GM04504 (cell line): ENCODE data around the gene VPS35L.

Experiments
- DNase-seq: peaks from one replicate; pipeline ENCODE4 v3.0.0-alpha.2; 2012; ENCODE audit warnings: low read depth

VPS35L gene, protein sequence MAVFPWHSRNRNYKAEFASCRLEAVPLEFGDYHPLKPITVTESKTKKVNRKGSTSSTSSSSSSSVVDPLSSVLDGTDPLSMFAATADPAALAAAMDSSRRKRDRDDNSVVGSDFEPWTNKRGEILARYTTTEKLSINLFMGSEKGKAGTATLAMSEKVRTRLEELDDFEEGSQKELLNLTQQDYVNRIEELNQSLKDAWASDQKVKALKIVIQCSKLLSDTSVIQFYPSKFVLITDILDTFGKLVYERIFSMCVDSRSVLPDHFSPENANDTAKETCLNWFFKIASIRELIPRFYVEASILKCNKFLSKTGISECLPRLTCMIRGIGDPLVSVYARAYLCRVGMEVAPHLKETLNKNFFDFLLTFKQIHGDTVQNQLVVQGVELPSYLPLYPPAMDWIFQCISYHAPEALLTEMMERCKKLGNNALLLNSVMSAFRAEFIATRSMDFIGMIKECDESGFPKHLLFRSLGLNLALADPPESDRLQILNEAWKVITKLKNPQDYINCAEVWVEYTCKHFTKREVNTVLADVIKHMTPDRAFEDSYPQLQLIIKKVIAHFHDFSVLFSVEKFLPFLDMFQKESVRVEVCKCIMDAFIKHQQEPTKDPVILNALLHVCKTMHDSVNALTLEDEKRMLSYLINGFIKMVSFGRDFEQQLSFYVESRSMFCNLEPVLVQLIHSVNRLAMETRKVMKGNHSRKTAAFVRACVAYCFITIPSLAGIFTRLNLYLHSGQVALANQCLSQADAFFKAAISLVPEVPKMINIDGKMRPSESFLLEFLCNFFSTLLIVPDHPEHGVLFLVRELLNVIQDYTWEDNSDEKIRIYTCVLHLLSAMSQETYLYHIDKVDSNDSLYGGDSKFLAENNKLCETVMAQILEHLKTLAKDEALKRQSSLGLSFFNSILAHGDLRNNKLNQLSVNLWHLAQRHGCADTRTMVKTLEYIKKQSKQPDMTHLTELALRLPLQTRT

DNA sequence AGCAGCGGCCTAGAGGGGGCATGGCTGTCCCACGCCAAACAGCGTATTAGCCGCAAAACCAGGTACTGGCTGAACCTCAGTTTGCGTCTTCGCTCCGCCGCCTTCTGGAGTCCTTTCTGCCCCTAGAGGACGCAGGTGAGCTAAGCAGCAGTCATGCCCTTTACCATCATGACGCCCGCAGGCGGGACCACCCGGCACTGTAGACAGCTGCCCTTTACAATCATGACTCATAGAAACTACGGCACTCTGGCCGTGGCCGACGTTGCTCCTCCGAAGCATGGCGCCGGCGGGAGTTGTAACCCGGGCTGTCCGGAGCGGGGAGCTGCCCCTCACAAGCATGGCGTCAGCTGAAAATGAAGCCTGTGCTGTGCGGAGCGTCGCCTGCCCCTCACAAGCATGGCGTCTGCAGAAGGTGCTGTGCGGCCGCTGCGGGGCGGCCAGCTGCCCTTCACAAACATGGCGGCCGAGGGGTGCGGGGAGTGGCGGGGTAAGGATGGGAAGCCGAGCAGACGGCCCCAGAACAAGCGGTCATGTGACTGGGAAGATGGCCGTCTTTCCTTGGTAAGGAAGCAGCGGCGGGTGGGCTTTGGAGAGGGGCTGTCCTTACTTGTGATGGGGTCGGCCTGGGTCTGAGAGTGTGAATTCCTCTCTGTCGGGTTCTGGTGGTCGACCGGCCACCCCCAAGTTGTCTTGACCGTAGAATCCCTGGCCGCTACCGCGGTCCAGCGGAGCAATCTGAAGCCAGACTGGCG, at the start of gene VPS35L:
TSS of gene VPS35L (plus strand) at position 518 of the 752 bp plus-strand sequence. CDS start at position 545, 27 bp downstream.
- DNase-seq, result peak; percentile 97

DNA sequence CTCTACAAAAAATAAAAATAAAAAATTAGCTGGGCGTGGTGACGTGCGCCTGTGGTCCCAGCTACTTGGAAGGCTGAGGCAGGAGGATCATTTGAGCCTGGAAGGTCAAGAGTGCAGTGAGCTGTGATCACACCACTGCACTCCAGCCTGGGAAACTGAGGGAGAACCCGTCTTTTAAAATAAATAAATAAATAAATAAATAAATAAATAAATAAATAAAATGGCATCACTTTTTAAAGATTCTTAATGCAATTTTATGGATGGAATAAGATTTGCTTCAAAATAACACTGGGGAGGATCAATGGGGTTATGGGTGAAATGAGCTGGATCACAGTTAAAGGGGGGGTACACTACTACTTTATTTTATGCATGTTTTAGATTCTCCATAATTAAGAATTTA, 48.5 kb upstream of the VPS35L start:
- no peak for DNase-seq

DNA sequence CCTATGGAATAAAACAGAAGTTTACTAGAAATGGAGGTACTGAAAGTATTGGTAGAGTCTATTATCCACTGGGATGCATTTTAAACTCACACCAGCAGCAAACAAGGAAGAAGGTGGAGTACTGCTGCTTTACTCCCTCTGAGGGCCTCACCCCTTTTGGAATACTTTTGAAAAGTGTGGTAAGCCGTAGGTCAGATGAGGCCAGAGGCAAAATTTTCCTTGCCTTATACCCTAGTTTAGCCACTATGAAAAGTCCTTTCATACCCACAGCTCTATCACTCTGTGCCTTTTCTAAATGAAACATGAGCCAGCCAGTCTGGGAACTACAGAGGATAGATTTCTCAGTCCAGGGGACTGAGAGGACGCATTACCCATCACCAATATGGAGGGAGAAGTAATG, 47.6 kb upstream of the VPS35L start:
- DNase-seq, result no peak

DNA sequence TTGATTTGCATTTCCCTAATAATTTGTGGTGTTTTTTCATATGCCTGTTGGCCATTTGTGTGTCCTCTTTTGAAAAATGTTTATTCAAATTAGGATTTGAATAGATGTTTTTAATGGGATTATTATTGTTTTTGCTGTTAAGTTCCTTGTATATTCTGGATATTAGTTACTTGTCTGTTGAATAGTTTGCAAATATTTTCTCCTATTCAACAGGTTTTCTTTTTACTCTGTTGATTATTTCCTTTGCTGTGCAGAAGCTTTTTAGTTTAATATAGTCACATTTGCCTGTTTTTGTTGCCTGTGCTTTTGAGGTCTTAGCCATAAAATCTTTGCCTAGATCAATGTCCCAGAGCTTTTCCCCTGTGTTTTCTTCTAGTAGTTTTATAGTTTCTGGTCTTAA, 43.2 kb upstream of the VPS35L start:
- DNase-seq, result no peak

DNA sequence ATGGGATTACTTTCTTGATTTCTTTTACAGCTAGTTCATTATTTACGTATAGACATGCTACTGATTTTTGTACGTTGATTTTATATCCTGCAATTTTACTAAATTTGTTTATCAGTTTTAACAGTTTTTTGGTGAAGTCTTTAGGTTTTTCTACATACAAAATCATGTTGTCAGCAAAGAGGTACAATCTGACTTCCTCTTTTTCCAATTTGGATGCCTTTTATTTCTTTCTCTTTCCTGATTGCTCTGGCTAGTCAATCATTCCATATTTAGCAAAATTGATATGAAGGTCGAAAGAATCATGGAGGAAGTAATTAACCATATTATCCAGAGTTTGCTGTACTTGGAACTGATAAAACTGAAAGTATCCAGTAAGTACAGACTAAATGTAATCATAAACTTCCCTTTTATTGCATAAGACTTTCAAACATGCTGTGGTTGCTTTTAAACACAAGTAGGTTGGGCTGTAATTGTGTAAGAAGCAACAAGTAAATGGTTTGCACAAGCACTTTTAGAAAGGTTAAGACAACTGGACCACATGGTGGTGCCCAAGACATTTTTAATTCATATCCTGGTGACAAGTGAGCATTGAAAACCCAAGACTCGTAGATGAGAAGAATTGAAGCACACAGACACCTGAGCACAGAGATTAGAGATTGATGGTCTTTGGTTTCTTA, 42.0 kb upstream of the VPS35L start:
- DNase-seq, result no peak

DNA sequence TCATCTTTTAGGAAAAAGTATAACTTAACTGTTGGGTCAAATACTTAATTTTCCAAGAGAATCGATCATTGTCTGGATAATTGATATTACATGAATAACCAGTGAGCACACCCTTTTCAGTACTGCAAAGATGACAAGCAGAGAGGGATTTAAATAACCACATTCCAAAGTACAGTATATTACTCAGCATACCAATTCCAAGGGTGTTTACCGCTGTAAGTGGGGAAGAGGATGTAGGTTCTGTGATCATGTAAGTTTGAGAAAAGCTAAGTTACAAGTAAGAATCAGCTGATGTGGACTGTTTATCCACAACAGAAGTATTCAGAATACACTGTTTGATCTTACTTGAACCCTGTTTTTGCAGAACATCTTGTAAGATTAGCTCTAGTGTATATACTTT, 39.7 kb upstream of the VPS35L start:
- no peak for DNase-seq

DNA sequence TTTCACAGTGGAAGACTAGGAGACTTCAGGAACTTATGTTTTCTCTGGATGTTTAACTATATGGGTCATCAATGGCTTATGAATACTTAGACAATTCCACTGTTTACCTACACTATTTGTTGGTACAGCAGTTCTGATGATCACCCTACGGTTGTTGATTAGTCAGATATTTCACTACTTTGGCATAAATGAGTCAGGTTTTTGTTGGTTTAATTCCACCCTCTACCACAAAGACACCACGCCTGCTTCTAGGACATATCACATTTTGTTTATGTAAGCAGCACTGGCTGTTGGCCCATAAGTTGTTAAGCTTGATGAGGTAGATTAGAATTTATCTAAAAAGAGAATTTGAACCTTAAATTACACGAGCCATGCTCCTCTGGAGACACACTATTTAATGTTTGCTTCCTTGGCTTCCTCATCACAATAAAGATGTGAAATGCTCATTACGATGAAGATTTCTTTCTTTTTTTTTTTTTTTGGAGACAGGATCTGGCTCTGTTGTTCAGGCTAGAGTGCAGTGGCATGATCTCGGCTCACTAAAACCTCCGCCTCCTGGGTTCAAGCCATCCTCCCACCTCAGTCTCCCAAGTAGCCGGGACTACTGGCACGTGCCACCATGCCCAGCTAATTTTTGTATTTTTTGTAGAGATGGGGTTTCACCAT, 37.9 kb upstream of the VPS35L start:
- DNase-seq, result peak; percentile 17

DNA sequence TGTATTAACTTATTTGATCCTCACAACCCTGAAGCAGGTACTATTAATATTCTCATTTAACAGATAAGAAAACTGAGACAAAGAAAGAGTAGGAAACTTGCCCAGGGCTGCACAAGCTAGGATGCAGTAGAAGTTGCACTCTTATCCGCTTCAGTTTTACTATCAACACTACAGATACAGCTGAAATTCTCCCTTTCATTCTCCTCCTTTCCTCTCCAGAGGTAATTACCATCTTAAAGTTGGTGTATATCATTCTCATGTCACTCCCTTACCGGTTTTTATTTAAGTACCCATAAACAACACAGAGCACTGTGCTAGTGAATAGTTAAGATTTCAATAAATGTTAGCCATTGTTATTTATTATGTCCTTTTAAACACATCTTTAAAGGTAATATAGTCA, 37.1 kb upstream of the VPS35L start:
- no peak for DNase-seq

DNA sequence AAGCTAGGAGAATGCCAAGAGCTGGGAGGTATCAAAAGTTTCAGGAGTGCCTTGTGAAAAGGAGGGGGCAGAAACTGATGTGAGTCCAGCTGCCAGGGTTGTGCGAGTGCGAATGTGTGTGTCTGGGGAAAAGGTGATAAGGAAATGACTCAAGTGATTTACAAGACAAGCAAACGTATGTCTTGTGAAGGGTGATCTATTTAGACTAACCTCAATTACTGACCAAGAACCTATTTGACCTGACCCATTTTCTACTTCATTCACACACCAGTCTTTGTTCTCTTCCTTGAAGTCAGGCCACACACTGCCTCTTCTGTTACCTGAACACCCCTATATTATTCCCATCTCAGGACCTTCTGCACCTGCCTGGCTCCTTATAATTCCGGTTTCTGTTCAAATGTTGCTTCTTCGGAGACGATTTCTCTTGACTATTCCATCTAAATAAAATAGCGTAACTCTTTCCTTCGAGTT, 34.6 kb upstream of the VPS35L start:
- DNase-seq, result no peak

DNA sequence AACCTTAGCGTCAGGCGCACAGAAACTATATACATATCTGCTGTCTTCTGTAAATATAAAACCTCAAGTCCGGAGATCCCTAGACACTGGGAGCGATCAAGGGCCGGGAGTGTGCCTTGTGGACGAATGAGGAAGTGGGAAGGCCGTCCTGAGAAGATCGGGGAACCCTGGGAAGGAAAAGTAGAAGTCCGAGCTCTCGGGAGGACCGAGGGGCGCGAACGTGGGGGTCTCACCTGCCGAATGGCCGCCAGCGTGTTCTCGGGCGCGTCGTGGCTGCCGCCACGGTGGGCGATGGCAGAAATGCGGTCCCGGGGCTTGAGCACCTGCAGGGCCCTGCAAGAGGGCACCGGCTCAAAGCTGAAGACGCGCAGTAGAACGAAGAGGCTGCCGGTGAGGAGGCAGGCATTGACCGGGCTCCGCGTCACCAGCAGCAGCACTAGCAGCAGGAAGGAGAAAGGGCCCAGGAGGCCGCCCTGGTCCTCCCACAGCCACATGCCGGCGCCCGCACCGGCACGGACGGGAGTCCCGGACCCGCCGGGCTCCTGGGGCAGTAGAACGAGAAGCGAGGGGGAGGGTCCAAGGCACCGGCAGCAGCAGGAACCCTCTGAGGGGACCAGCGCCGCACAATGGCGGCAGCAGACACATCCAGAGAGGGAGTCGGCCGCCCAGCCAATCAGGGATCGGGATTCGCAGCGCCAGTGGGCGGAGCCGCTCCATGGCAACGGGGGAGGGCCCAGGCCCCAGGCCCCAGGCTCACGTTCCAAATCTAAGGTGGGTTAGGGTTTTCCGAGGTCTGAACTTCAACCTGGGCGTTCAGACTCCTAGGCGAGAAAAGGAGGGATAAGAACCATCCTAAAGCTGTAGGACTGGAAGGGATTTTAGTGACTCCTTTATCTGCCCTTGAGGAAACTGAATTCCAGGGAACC, 33.8 kb upstream of the VPS35L start, which contains the start of gene GDE1:
TSS of gene GDE1 (minus strand) at position 628 of the 926 bp plus-strand sequence. CDS start at position 494, 134 bp downstream.
- peak; percentile 75 for DNase-seq

DNA sequence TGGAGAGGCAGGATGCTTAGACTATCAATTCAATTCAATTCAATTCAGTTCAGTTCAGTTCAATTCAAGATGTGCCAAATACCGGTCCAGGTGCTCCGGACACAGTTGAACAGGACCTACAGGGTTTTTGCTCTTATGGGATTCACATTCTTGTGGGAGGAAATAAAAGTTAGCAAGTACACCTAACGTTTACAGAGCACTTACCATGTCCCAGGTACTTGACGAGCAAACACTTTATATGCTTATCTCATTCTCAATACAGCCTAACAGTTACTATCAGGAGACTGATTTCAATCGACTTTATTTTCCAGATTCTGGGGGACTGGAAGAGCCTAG, 33.1 kb upstream of the VPS35L start:
- DNase-seq, result no peak

DNA sequence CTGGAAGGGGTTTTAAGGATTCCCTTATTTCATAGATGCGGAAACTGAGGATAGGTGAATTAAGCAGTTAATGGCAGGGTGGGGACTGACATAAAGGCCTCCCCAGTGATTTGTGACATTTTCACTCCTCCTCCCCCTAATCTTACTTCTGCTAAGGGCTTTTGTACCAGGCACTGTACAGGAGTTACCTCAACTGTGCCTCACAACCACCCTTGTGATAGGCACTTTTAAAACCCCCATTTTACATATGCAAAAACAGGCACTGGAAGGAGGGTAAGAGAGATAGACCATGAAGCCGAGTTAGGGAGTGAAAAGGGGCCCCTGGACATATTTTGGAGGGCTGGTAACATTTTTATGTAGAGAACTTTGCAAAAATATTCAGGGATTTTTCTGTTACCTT, 32.7 kb upstream of the VPS35L start:
- DNase-seq, result no peak

DNA sequence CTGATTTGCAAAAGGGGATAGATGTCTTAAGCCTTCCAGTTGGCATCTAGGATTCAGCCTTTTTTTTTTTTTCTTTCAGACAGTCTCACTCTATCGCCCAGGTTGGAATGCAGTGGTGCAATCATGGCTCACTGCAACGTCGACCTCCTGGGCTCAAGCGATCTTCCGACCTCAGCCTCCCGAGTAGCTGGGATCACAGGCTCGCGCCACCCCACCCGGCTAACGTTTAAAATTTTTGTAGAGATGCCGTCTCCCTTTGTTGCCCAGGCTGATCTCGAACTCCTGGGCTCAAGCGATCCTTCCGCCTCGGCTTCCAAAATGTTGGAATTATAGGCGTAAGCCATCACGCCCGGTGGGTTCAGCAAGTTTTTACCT, 32.3 kb upstream of the VPS35L start:
- DNase-seq, result no peak

DNA sequence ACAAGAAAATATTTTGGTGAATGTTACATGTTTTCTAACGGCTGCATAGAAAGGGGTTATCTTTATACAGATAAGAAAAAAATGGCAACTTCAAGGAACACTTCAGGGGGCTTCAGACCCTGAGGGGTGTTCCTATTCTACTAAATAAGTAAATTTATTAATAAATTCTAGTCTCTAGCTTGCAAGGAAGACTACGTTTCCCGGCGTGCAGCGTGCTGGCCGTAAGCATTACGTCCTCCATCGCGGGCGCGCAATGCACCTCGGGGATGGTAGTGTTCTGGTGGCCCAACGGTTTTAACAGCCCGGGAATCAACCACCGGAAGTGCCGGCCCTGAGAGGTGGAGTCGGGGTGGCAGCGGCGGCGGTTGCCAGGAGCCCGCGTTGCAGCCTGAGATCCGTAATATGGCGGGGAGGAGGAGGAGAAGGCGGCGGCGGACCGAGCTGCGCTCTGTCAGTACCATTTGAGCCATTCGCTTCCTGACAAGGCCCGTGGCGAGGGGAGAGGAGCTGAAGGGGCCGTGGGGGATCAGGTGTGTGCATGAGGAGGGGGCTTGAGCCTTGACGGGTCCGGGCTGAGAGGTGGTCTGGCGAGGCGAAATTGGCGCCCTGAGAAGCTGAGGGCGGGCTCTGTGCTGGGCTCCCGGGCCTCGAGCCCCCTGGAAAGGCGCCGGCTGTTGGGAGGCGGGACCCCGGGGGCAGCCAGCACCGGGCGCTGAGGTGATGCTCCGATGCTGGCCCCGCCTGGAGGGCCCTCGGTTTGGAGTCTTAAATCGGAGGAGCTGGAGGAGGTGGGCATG, 31.7 kb upstream of the VPS35L start, which contains the start of gene CCP110:
TSS of gene CCP110 (plus strand) at position 384 of the 797 bp plus-strand sequence. CDS start 3,940 bp downstream, outside the sequence.
- peak; percentile 91 for DNase-seq

DNA sequence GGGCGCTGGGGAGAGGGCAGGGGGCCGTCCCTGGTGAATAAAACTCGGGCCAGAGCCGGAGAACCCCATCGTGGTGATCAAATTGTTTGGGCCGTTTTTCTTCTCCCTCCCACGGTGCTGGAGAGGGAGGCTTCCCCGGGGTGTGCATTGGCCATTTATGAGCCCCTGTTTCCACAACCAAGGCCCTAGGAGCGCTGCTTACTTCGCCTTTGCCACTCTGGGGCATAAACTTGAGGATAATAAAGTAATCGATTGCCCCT, 31.2 kb upstream of the VPS35L start:
- DNase-seq, result no peak

DNA sequence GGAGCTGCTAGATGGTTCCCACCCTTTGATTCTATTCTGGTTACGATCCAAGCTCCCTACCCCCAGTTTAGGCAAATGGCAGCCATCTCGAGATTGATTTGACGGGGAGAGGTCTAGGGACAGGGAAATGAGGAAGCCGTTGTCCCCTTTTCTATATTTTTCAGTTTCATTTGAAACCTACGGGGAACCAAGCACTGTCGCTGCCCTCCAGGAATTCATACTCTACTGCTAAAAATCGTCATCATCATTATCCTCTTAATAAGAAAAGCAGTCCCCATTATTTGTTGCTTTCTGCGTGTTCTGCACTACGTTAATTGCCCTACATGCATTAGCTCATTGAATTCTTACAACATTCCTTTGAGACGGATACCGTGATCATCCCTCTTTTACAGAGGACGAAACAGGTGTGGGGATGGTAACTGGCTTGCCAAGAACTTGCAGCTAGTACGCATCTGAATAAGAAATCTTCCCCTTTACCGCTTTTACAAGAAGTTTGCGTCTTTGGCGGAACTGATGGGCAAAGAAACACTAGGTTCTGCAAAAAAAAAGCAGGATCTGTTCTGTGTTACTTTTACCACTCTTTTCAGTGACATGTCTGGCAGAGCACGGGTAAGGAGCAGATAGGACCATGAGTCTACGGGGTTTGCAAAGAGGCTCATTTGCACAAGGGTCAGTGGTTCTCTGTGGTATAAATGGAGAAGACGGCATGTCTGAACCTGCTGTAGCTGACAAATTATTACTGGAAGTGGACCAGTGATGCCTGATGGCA, 30.7 kb upstream of the VPS35L start:
- DNase-seq, result no peak

DNA sequence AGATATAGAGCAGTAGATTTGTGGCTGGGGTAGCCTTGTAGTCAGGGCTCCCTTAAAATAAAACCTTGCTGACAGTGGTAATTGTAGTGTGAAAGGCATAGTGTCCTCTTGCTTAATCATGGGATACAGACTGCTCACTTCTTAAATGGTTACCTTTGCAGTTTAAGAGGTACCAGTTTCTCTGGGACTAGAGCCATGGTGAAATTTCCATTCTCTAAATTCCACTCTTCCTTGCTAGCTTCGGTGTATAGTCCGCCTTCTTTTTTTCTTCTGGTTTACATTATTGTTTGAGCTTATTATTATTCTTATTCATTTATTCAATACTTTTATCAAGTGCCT, 30.1 kb upstream of the VPS35L start:
- DNase-seq, result no peak

DNA sequence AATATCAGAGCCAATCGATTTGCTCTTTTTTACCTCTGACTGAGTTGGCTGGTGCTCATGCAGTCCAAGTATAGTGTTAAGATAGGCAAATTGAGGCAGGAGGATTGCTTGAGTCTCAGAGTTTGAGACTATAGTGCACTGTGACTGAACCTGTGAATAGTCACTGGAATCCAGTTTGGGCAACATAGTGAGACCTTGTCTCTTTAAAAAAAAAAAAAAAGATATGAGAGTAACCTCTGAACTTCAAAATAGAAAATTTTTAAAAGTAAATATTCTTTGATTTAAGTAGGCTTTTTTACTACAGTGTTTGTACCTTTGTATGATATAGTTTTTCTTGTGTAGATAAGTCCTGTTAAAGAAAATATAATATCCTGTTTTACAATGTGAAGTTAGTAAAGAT, 28.3 kb upstream of the VPS35L start:
- no peak for DNase-seq

DNA sequence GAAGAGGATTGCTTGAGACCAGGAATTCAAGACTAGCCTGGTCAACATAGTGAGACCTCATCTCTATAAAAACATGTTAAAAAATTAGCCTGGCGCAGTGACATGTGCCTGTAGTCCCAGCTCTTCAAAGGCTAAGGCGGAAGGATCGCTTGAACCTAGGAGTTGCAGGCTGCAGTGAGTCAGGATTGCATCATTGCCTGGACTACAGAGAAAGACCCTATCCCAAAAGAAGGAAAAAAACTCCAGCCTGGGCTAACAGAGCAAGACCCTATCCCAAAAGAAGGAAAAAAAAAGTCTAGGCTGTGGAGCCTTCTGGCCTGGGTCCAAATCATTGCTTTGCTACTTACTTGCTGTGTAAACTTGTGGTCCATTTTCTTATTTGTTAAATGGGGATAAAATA, 26.8 kb upstream of the VPS35L start:
- no peak for DNase-seq
